BJ (cell line): ENCODE results near the gene JOSD1. TPM values are rescaled to one million over a fixed set of nuclear protein-coding genes. Genes with fewer than 3 reads are reported as not detected.

Experiments used
- CTCF ChIA-PET: fragments of 350-600 bp; formaldehyde crosslinking; extraction: SDS; loops from one replicate; lab custom pipeline; 2021; ENCODE audit warnings: antibody characterized with exemption, inconsistent platforms; lab: Yijun Ruan, JAX
- POLR2A ChIA-PET: fragments of 300-600 bp; sonication (Branson Sonifier 250); formaldehyde crosslinking; extraction: SDS; loops from one replicate; lab custom pipeline; 2021; ENCODE audit warnings: antibody characterized with exemption; lab: Charles Lee
- DNase-seq: peaks from one replicate; pipeline ENCODE4 v3.0.0-alpha.2; 2011; ENCODE audit warnings: low read depth
- H3K27me3 ChIP-seq: 2 replicates; pipeline ENCODE4 v1.6.0; 2011; ENCODE audit warnings: low read length; ENCODE audit not compliant: control insufficient read depth, insufficient read depth
- H3K36me3 ChIP-seq: 2 replicates; pipeline ENCODE4 v1.5.1; 2011; ENCODE audit warnings: low read length; ENCODE audit not compliant: control insufficient read depth, insufficient read depth
- H3K4me3 ChIP-seq: 2 replicates; pipeline ENCODE4 v1.5.1; 2011; ENCODE audit warnings: low read depth, mild to moderate bottlenecking, control low read depth, low read length
- CTCF ChIP-seq: IDR thresholded peaks from 2 replicates; pipeline ENCODE4 v1.5.1; 2011; ENCODE audit warnings: low read depth, mild to moderate bottlenecking, control low read depth, inconsistent platforms, low read length, moderate library complexity; ENCODE audit not compliant: insufficient read depth
- polyA plus RNA-seq: library from polyadenylated mRNA; depleted of rRNA; stranded (reverse); fragments of >200 nt; gene quantifications from 2 replicates; pipeline ENCODE4 v1.2.3, GENCODE V29; 2011

JOSD1 gene
- polyA plus RNA-seq, 1 experiment: 43.6 TPM

GRCh38 chr22:38681582-38682335 is 19.0 kb downstream of the JOSD1 start, which contains the start of gene TOMM22:
Gene TOMM22 (plus strand): TSS chr22:38681957. CDS start chr22:38681979, 22 bp downstream.
- H3K4me3 ChIP-seq: peak within 1 kb of the TSS; percentile 91
- TF ChIP-seq CTCF: peak; percentile 71
- no peak for DNase-seq
- peaks cover 11% of the 10 kb centered on the region for H3K36me3 ChIP-seq
- ChIA-PET CTCF (interaction anchor here (0.5 to 2.5 kb wide), 21 partner anchors 9 to 633 kb away, joined by 3 to 18 read pairs (median 6); partner anchors contain the start of genes GTPBP1, JOSD1 and PICK1), POLR2A (interaction anchor here (0.6 kb wide), 1 partner anchor 80 kb away, joined by 3 read pairs; no protein-coding TSS in a partner anchor)
- H3K27me3 ChIP-seq: no peaks in the 10 kb centered on the region

GRCh38 chr22:38675833-38676232 is 24.9 kb downstream of the JOSD1 start:
- peaks cover 8% of the 10 kb centered on the region for H3K36me3 ChIP-seq
- no peak overlapping the region for H3K4me3 ChIP-seq
- no peaks in the 10 kb centered on the region for H3K27me3 ChIP-seq
- no peak for DNase-seq
- TF ChIP-seq CTCF: no peak
- CTCF ChIA-PET: no interaction called here
- POLR2A ChIA-PET: no interaction called here

- no peak for DNase-seq
- H3K36me3 ChIP-seq: peaks cover 10% of the 10 kb centered on the region
- no peaks in the 10 kb centered on the region for H3K27me3 ChIP-seq
- H3K4me3 ChIP-seq: no peak overlapping the region
- no peak for TF ChIP-seq CTCF
- ChIA-PET POLR2A (no interaction called here), CTCF (interaction anchor here (1.4 kb wide), 1 partner anchor 58 kb away, joined by 3 read pairs; no protein-coding TSS in a partner anchor)
These were observed 25.9 kb downstream of the JOSD1 start for GRCh38 chr22:38674888-38675287.

- H3K27me3 ChIP-seq: no peaks in the 10 kb centered on the region
- ChIA-PET POLR2A (no interaction called here), CTCF (no interaction called here)
- H3K4me3 ChIP-seq: peak overlapping the region; percentile 80
- TF ChIP-seq CTCF: no peak
- peaks cover 1% of the 10 kb centered on the region; the same call in 1 of the 2 replicates for H3K36me3 ChIP-seq
- no peak for DNase-seq
These were observed 43.5 kb downstream of the JOSD1 start for GRCh38 chr22:38657045-38657909.
